Astrocyte (in vitro differentiated cells and primary cell): Measurements from ENCODE around the gene PDLIM5. TPM values are rescaled to one million over a fixed set of nuclear protein-coding genes. Genes with fewer than 3 reads are reported as not detected.
A peak's percentile ranks its signal among the peaks of the same experiment; 100 is the strongest.

ENCODE experiments used
- DNase-seq: peaks from one replicate; pipeline ENCODE4 v3.0.0-alpha.2; 2010; ENCODE audit warnings: low read depth
- FAIRE-seq: peaks from 2 replicates; lab custom pipeline; 2011; peaks lifted over from hg19 to GRCh38; lab: Jason Lieb, UNC
- H2AFZ ChIP-seq: 2 replicates; pipeline ENCODE4 v1.6.0; 2012; ENCODE audit warnings: low read depth, low read length, inconsistent platforms
- H3K27ac ChIP-seq: 2 replicates; pipeline ENCODE4 v1.5.1; 2011; ENCODE audit warnings: low read depth, low read length, inconsistent platforms
- H3K27me3 ChIP-seq: 2 replicates; pipeline ENCODE4 v1.6.0; 2011; ENCODE audit warnings: low read length, inconsistent platforms; ENCODE audit not compliant: insufficient read depth
- H3K36me3 ChIP-seq: 2 replicates; pipeline ENCODE4 v1.5.1; 2011; ENCODE audit warnings: low read length, inconsistent platforms; ENCODE audit not compliant: insufficient read depth
- H3K4me1 ChIP-seq: 2 replicates; pipeline ENCODE4 v1.5.1; 2011; ENCODE audit warnings: low read length, inconsistent platforms; ENCODE audit not compliant: insufficient read depth
- H3K4me2 ChIP-seq: 2 replicates; pipeline ENCODE4 v1.6.0; 2012; ENCODE audit warnings: low read length, inconsistent platforms
- H3K4me3 ChIP-seq: 2 replicates; pipeline ENCODE4 v1.5.1; 2011; ENCODE audit warnings: low read depth, mild to moderate bottlenecking, low read length, inconsistent platforms; ENCODE audit not compliant: insufficient read depth
- H3K79me2 ChIP-seq: 2 replicates; pipeline ENCODE4 v1.6.0; 2012; ENCODE audit warnings: mild to moderate bottlenecking, low read length, inconsistent platforms; ENCODE audit not compliant: insufficient read depth
- H3K9ac ChIP-seq: 2 replicates; pipeline ENCODE4 v1.6.0; 2012; ENCODE audit warnings: mild to moderate bottlenecking, low read length, inconsistent platforms
- H3K9me3 ChIP-seq: 2 replicates; pipeline ENCODE4 v1.5.1; 2012; ENCODE audit warnings: low read depth, mild to moderate bottlenecking, low read length, inconsistent platforms; ENCODE audit not compliant: insufficient read depth
- H4K20me1 ChIP-seq: 2 replicates; pipeline ENCODE4 v1.6.0; 2012; ENCODE audit warnings: low read length, inconsistent platforms; ENCODE audit not compliant: insufficient read depth
- H3K27ac Mint-ChIP-seq: one replicate; pipeline ENCODE4 v1.8.0; 2021; ENCODE audit warnings: mild to moderate bottlenecking, mixed read lengths; ENCODE audit not compliant: unreplicated experiment
- H3K27me3 Mint-ChIP-seq: one replicate; pipeline ENCODE4 v1.8.0; 2021; ENCODE audit warnings: low read depth, mixed read lengths; ENCODE audit not compliant: unreplicated experiment
- H3K36me3 Mint-ChIP-seq: one replicate; pipeline ENCODE4 v1.8.0; 2021; ENCODE audit warnings: low read depth, mixed read lengths; ENCODE audit not compliant: unreplicated experiment
- H3K4me1 Mint-ChIP-seq: one replicate; pipeline ENCODE4 v1.8.0; 2021; ENCODE audit warnings: low read depth, mixed read lengths; ENCODE audit not compliant: unreplicated experiment
- H3K4me3 Mint-ChIP-seq: one replicate; pipeline ENCODE4 v1.8.0; 2021; ENCODE audit warnings: mild to moderate bottlenecking, moderate library complexity, mixed read lengths; ENCODE audit not compliant: unreplicated experiment
- H3K9me3 Mint-ChIP-seq: one replicate; pipeline ENCODE4 v1.8.0; 2021; ENCODE audit warnings: mild to moderate bottlenecking, mixed read lengths; ENCODE audit not compliant: unreplicated experiment
- CTCF ChIP-seq: IDR thresholded peaks from 2 replicates; pipeline ENCODE4 v1.5.1; 2011; ENCODE audit warnings: low read depth, mild to moderate bottlenecking, inconsistent platforms, low read length, moderate library complexity; ENCODE audit not compliant: insufficient read depth
- EZH2 ChIP-seq: IDR thresholded peaks from 2 replicates; pipeline ENCODE4 v1.6.1; 2012; ENCODE audit warnings: mild to moderate bottlenecking, low read length, inconsistent platforms; ENCODE audit not compliant: insufficient read depth
- total RNA-seq: library from RNA; stranded (reverse); gene quantifications from 2 replicates; pipeline ENCODE4 v1.2.1, GENCODE V29; 2021

PDLIM5 gene
- total RNA-seq, 1 donor from 2014 or later: 181 TPM

GRCh38 chr4:94515365-94515764, 63.6 kb downstream of the PDLIM5 start:
- no peak overlapping the region for H3K4me3 ChIP-seq
- Mint-ChIP-seq H3K36me3 (peaks cover 6% of the 10 kb centered on the region), H3K27ac (peak overlapping the region; percentile 92), H3K27me3 (no peaks in the 10 kb centered on the region), H3K9me3 (no peaks in the 10 kb centered on the region), H3K4me1 (peaks cover 47% of the 10 kb centered on the region), H3K4me3 (no peak overlapping the region)
- H2AFZ ChIP-seq: no peak overlapping the region
- peak overlapping the region; percentile 65 for H3K9ac ChIP-seq
- DNase-seq: peak; percentile 72
- no peaks in the 10 kb centered on the region for H4K20me1 ChIP-seq
- no peaks in the 10 kb centered on the region for H3K9me3 ChIP-seq
- no peak for FAIRE-seq
- H3K79me2 ChIP-seq: peaks cover 98% of the 10 kb centered on the region
- TF ChIP-seq CTCF (no peak), EZH2 (no peak)
- H3K4me1 ChIP-seq: peaks cover 24% of the 10 kb centered on the region
- peaks cover 5% of the 10 kb centered on the region for H3K36me3 ChIP-seq
- H3K27ac ChIP-seq: peak overlapping the region; percentile 85
- H3K27me3 ChIP-seq: no peaks in the 10 kb centered on the region
- peak overlapping the region; percentile 64 for H3K4me2 ChIP-seq

GRCh38 chr4:94516067-94516466, 64.3 kb downstream of the PDLIM5 start:
- Histone ChIP-seq H3K36me3 (peaks cover 5% of the 10 kb centered on the region), H3K9ac (peak overlapping the region; percentile 65), H3K9me3 (no peaks in the 10 kb centered on the region), H3K27ac (peak overlapping the region; percentile 85), H3K4me3 (no peak overlapping the region), H2AFZ (no peak overlapping the region), H3K4me2 (peak overlapping the region; percentile 64), H4K20me1 (no peaks in the 10 kb centered on the region), H3K27me3 (no peaks in the 10 kb centered on the region), H3K79me2 (peaks cover 98% of the 10 kb centered on the region), H3K4me1 (peaks cover 24% of the 10 kb centered on the region)
- H3K4me3 Mint-ChIP-seq: no peak overlapping the region
- no peaks in the 10 kb centered on the region for H3K9me3 Mint-ChIP-seq
- TF ChIP-seq CTCF (no peak), EZH2 (no peak)
- H3K27me3 Mint-ChIP-seq: no peaks in the 10 kb centered on the region
- peaks cover 8% of the 10 kb centered on the region for H3K36me3 Mint-ChIP-seq
- DNase-seq (peak; percentile 92), FAIRE-seq (peak; percentile 91)
- peak overlapping the region; percentile 92 for H3K27ac Mint-ChIP-seq
- peaks cover 51% of the 10 kb centered on the region for H3K4me1 Mint-ChIP-seq

- Histone ChIP-seq H3K4me2 (peak overlapping the region; percentile 64), H3K4me3 (no peak overlapping the region), H4K20me1 (no peaks in the 10 kb centered on the region), H3K4me1 (peaks cover 24% of the 10 kb centered on the region), H3K79me2 (peaks cover 99% of the 10 kb centered on the region), H3K9ac (peak overlapping the region; percentile 65), H2AFZ (no peak overlapping the region), H3K27me3 (no peaks in the 10 kb centered on the region), H3K36me3 (peaks cover 5% of the 10 kb centered on the region), H3K9me3 (no peaks in the 10 kb centered on the region), H3K27ac (peak overlapping the region; percentile 85)
- no peaks in the 10 kb centered on the region for H3K27me3 Mint-ChIP-seq
- DNase-seq (peak; percentile 83), FAIRE-seq (peak; percentile 5)
- H3K4me1 Mint-ChIP-seq: peaks cover 48% of the 10 kb centered on the region
- peak overlapping the region; percentile 92 for H3K27ac Mint-ChIP-seq
- H3K9me3 Mint-ChIP-seq: no peaks in the 10 kb centered on the region
- H3K36me3 Mint-ChIP-seq: peaks cover 8% of the 10 kb centered on the region
- H3K4me3 Mint-ChIP-seq: peak overlapping the region; percentile 7
- TF ChIP-seq CTCF (no peak), EZH2 (no peak)
These were observed 65.3 kb downstream of the PDLIM5 start for GRCh38 chr4:94516999-94517398.
